NCI-H2107 treated with DMSO at 0.1 percent for 48 hours (cell line): ENCODE results near the gene KDM8.

ENCODE experiments used
- DNase-seq: peaks from one replicate; lab custom pipeline; 2025; ENCODE audit not compliant: unreplicated experiment; lab: John Stamatoyannopoulos, UW

KDM8 gene

GRCh38 chr16:27214084-27214961, 11.0 kb downstream of the KDM8 start:
- no peak for DNase-seq

- no peak for DNase-seq
These were observed 12.3 kb downstream of the KDM8 start for GRCh38 chr16:27215660-27216059.

GRCh38 chr16:27216297-27216885, 13.1 kb downstream of the KDM8 start:
- DNase-seq: no peak

- DNase-seq: no peak
These were observed 13.9 kb downstream of the KDM8 start for GRCh38 chr16:27217256-27217655.

GRCh38 chr16:27218756-27219155, 15.4 kb downstream of the KDM8 start:
- DNase-seq: no peak

GRCh38 chr16:27219161-27219560, 15.8 kb downstream of the KDM8 start:
- no peak for DNase-seq

GRCh38 chr16:27220120-27220519, 16.8 kb downstream of the KDM8 start:
- DNase-seq: no peak

- DNase-seq: no peak
These were observed 17.2 kb downstream of the KDM8 start for GRCh38 chr16:27220527-27220926.

- no peak for DNase-seq
These were observed 17.7 kb downstream of the KDM8 start for GRCh38 chr16:27220991-27221390.

- DNase-seq: no peak
These were observed 18.4 kb downstream of the KDM8 start for GRCh38 chr16:27221576-27222248.

GRCh38 chr16:27222249-27223225, 19.2 kb downstream of the KDM8 start:
- no peak for DNase-seq

- DNase-seq: no peak
These were observed 19.9 kb downstream of the KDM8 start for GRCh38 chr16:27223226-27223610.

- DNase-seq: no peak
These were observed 20.4 kb downstream of the KDM8 start for GRCh38 chr16:27223701-27224100.

- no peak for DNase-seq
These were observed 21.0 kb downstream of the KDM8 start for GRCh38 chr16:27224271-27224737.

GRCh38 chr16:27224741-27225300, 21.5 kb downstream of the KDM8 start:
- no peak for DNase-seq

GRCh38 chr16:27225536-27226360, 22.4 kb downstream of the KDM8 start:
- peak; percentile 55 for DNase-seq

- DNase-seq: peak; percentile 41
These were observed 23.1 kb downstream of the KDM8 start for GRCh38 chr16:27226476-27226875.

GRCh38 chr16:27226976-27227705, 23.8 kb downstream of the KDM8 start:
- no peak for DNase-seq

- DNase-seq: no peak
These were observed 24.7 kb downstream of the KDM8 start for GRCh38 chr16:27228045-27228444.
